Endothelial cell of umbilical vein (primary cell): ENCODE data around the gene RPUSD4. TPM values are rescaled to one million over a fixed set of nuclear protein-coding genes. Genes with fewer than 3 reads are reported as not detected.

Source experiments
- BruUV-seq: library from RNA; stranded (reverse); fragments of 400-500 nt; replicated peaks from 2 replicates; lab custom pipeline; 2021; lab: Mats Ljungman, UMichigan
- CTCF ChIA-PET: fragments of 300-600, 350-600 bp; sonication (Branson Sonifier 250); formaldehyde crosslinking; loops from one replicate; lab custom pipeline; 2021; ENCODE audit warnings: antibody characterized with exemption, inconsistent platforms; lab: Charles Lee
- POLR2A ChIA-PET: fragments of 300-600, 350-600 bp; sonication (Branson Sonifier 250); formaldehyde crosslinking; loops from one replicate; lab custom pipeline; 2021; ENCODE audit warnings: antibody characterized with exemption, inconsistent platforms; lab: Charles Lee
- DNase-seq: peaks from one replicate; pipeline ENCODE4 v3.0.0-alpha.2; 2011; ENCODE audit warnings: low read depth, low spot score
- FAIRE-seq: peaks from 2 replicates; lab custom pipeline; 2011; peaks lifted over from hg19 to GRCh38; lab: Jason Lieb, UNC
- H2AFZ ChIP-seq: 2 replicates; pipeline ENCODE4 v1.6.0; 2012; ENCODE audit warnings: low read depth, low read length, control low read depth, inconsistent platforms
- H3K27ac ChIP-seq: 2 replicates; pipeline ENCODE4 v1.5.1; 2011; ENCODE audit warnings: low read depth, mild to moderate bottlenecking, control low read depth, low read length, moderate library complexity; ENCODE audit not compliant: insufficient read depth
- H3K27me3 ChIP-seq, 2 experiments: 2 replicates each; pipeline versions ENCODE4 v1.6.0 to v1.6.1; 2011; ENCODE audit warnings: low read length in 2 of 2, mixed read lengths in 1 of 2; ENCODE audit not compliant: control insufficient read depth in 2 of 2, insufficient read depth in 2 of 2
- H3K36me3 ChIP-seq, 2 experiments: 2 replicates in 1 of 2; 3 replicates in 1 of 2; pipeline ENCODE4 v1.5.1; 2011; ENCODE audit warnings: low read length in 2 of 2, mild to moderate bottlenecking in 1 of 2, moderate library complexity in 1 of 2; ENCODE audit not compliant: control insufficient read depth in 2 of 2, insufficient read depth in 2 of 2; ENCODE audit errors: extremely low read depth in 1 of 2
- H3K4me1 ChIP-seq: 3 replicates; pipeline ENCODE4 v1.5.1; 2011; ENCODE audit warnings: mild to moderate bottlenecking, low read length; ENCODE audit not compliant: control insufficient read depth, insufficient read depth; ENCODE audit errors: extremely low read depth
- H3K4me2 ChIP-seq: 2 replicates; pipeline ENCODE4 v1.6.1; 2011; ENCODE audit warnings: low read length, control low read depth, mixed read lengths; ENCODE audit not compliant: insufficient read depth
- H3K4me3 ChIP-seq, 3 experiments: fragments of 200-600 bp in 1 of 3; sonication (generic), shearing (Covaris generic) in 1 of 3; replicated peaks in 1 of 3; 2 replicates each; pipeline ENCODE4 v1.5.1; 2011 to 2016; ENCODE audit warnings: control low read depth in 3 of 3, low read length in 3 of 3, mild to moderate bottlenecking in 2 of 3, inconsistent platforms in 1 of 3, low read depth in 1 of 3, moderate library complexity in 1 of 3; ENCODE audit not compliant: insufficient read depth in 1 of 3
- H3K79me2 ChIP-seq: 2 replicates; pipeline ENCODE4 v1.6.0; 2012; ENCODE audit warnings: low read length, inconsistent platforms; ENCODE audit not compliant: control insufficient read depth, insufficient read depth
- H3K9ac ChIP-seq: replicated peaks from 2 replicates; pipeline ENCODE3; 2011; ENCODE audit warnings: low read length, control low read depth; ENCODE audit not compliant: insufficient read depth; ENCODE audit errors: extremely low read depth
- H3K9me1 ChIP-seq: replicated peaks from 3 replicates; pipeline ENCODE4 v1.6.0; 2011; ENCODE audit warnings: mild to moderate bottlenecking, low read length; ENCODE audit not compliant: control insufficient read depth, insufficient read depth; ENCODE audit errors: extremely low read depth
- H3K9me3 ChIP-seq: replicated peaks from 2 replicates; pipeline ENCODE4 v1.5.1; 2012; ENCODE audit warnings: low read length, inconsistent platforms; ENCODE audit not compliant: control insufficient read depth, insufficient read depth
- H4K20me1 ChIP-seq: replicated peaks from 2 replicates; pipeline ENCODE3; 2011; ENCODE audit warnings: mild to moderate bottlenecking, low read length; ENCODE audit not compliant: control insufficient read depth, insufficient read depth; ENCODE audit errors: extremely low read depth
- EZH2 ChIP-seq: IDR thresholded peaks from 2 replicates; pipeline ENCODE4 v1.6.1; 2012; ENCODE audit warnings: borderline replicate concordance, low read depth, mild to moderate bottlenecking, moderate library complexity, low read length, inconsistent platforms; ENCODE audit not compliant: severe bottlenecking
- FOS ChIP-seq: IDR thresholded peaks from 2 replicates; pipeline ENCODE4 v1.6.1; 2011; ENCODE audit warnings: mild to moderate bottlenecking, low read length, moderate library complexity, borderline replicate concordance; ENCODE audit not compliant: insufficient read depth
- GATA2 ChIP-seq: IDR thresholded peaks from 2 replicates; pipeline ENCODE4 v1.7.0; 2011; ENCODE audit warnings: low read depth, mild to moderate bottlenecking, moderate library complexity, mixed read lengths, low read length; ENCODE audit not compliant: insufficient read length, insufficient read depth
- MYC ChIP-seq: IDR thresholded peaks from one replicate; pipeline ENCODE4 v1.6.1; 2011; ENCODE audit warnings: mild to moderate bottlenecking, low read depth, low read length
- POLR2AphosphoS5 ChIP-seq: IDR thresholded peaks from 2 replicates; pipeline ENCODE4 v1.6.1; 2012; ENCODE audit warnings: low read depth, mild to moderate bottlenecking, control low read depth, low read length, moderate library complexity; ENCODE audit not compliant: insufficient read depth
- dilution Hi-C: fragments of 300-500 bp; cut with MboI; formaldehyde crosslinking; loops from one replicate; pipeline ENCODE4 v1.15.0; 2019; ENCODE audit warnings: low sequenced_read_pairs; ENCODE audit not compliant: extremely low pct_ligation_motif_present
- intact Hi-C: fragments of 100-400 bp; cut with micrococcal nuclease; formaldehyde crosslinking; loops from one replicate; pipeline ENCODE4 v1.10.0; 2022
- polyA plus RNA-seq, 4 experiments: library from polyadenylated mRNA; depleted of rRNA in 3 of 4; stranded (reverse) in 3 of 4; unstranded in 1 of 4; fragments of >200 nt; gene quantifications; 2 replicates each; pipeline versions ENCODE4 v1.2.1 to v1.2.3, GENCODE V29; 2011 to 2012; ENCODE audit warnings: missing spikeins in 1 of 4
- total RNA-seq: library from RNA; stranded (reverse); gene quantifications from 2 replicates; pipeline ENCODE4 v1.2.3, GENCODE V29; 2021
- TF ChIP-seq, protein P1 (sequence below), 2 donors: IDR thresholded peaks; 1 replicate in 1 of 2; 2 replicates in 1 of 2; pipeline ENCODE4 v1.5.1; 2011; ENCODE audit warnings: low read length in 2 of 2, mild to moderate bottlenecking in 2 of 2, moderate library complexity in 2 of 2, control low read depth in 1 of 2, inconsistent platforms in 1 of 2, low read depth in 1 of 2; ENCODE audit not compliant: insufficient read depth in 1 of 2; ENCODE audit errors: extremely low read depth in 1 of 2

Gene RPUSD4
- total and polyA plus RNA-seq, 2 donors (not counting 3 experiments of a cell fraction or from before 2014, with no cell fraction given): 37.8 to 40.8 TPM

- FAIRE-seq (no peak), DNase-seq (no peak)
- no peak overlapping the region for H2AFZ ChIP-seq
- no peaks in the 10 kb centered on the region for H3K79me2 ChIP-seq
- BruUV-seq: no TSS peak
- TF ChIP-seq FOS: no peak
- TF ChIP-seq, protein P1, sequence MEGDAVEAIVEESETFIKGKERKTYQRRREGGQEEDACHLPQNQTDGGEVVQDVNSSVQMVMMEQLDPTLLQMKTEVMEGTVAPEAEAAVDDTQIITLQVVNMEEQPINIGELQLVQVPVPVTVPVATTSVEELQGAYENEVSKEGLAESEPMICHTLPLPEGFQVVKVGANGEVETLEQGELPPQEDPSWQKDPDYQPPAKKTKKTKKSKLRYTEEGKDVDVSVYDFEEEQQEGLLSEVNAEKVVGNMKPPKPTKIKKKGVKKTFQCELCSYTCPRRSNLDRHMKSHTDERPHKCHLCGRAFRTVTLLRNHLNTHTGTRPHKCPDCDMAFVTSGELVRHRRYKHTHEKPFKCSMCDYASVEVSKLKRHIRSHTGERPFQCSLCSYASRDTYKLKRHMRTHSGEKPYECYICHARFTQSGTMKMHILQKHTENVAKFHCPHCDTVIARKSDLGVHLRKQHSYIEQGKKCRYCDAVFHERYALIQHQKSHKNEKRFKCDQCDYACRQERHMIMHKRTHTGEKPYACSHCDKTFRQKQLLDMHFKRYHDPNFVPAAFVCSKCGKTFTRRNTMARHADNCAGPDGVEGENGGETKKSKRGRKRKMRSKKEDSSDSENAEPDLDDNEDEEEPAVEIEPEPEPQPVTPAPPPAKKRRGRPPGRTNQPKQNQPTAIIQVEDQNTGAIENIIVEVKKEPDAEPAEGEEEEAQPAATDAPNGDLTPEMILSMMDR (IDR thresholded peaks at IDR 0.05; ENCODE audit: extremely low read depth in 1 of 2, insufficient read depth in 1 of 2, low read depth in 1 of 2, low read length in 2 of 2): no peak
- H3K4me2 ChIP-seq: no peak overlapping the region
- dilution Hi-C loops: no loop called here
- no peaks in the 10 kb centered on the region for H4K20me1 ChIP-seq
- POLR2A ChIA-PET: no interaction called here
- CTCF ChIA-PET: interaction anchor here (0.9 kb wide), 1 partner anchor 34 kb away, joined by 3 read pairs; no protein-coding TSS in a partner anchor
- H3K9ac ChIP-seq: no peak overlapping the region
- H3K9me3 ChIP-seq: no peaks in the 10 kb centered on the region
- no peaks in the 10 kb centered on the region for H3K27me3 ChIP-seq
- intact Hi-C loops: no loop called here
- H3K9me1 ChIP-seq: no peaks in the 10 kb centered on the region
- H3K36me3 ChIP-seq: no peaks in the 10 kb centered on the region
- H3K4me3 ChIP-seq: no peak overlapping the region
- no peak overlapping the region for H3K27ac ChIP-seq
- peaks cover 7% of the 10 kb centered on the region for H3K4me1 ChIP-seq
These were observed 51.6 kb downstream of the RPUSD4 start for GRCh38 chr11:126159719-126160344.

DNA sequence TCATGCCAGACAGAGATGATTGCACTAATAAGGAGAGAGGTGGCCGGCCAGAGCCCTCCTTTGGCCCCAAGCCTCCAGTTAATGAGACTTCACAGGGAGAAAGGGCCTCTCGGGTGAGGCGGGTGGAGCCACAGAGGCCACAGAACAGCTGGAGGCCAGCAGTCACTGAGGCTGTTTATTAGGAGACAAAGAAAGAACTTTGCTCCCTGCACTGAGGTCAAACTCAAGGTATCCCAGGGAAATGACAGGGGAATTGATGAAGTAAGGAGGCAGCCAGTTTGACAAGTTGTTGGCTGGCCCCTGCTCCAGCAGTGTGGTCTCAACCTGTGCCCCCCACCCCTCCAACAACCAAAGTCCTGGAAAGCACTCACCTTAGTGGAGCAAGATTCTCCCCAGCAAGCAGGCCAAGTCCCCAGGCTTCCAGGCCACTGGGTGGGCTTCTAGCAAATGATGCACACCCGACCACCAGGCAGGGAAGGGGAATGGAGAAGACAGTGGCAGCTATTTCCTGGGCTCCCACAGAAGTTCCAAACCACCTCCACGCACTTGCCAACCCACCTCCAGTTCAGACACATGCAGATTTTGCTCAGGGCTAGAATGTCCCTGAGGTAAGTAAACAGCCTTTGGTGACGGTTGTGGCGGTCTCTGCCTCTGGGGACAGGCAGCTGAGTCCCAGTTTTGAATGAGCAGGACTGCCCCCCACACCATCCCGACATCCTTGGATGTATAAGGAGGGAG, 53.2 kb downstream of the RPUSD4 start:
- Histone ChIP-seq H3K9me3 (no peaks in the 10 kb centered on the region), H3K9me1 (no peaks in the 10 kb centered on the region), H3K4me3 (no peak overlapping the region), H2AFZ (no peak overlapping the region), H3K9ac (no peak overlapping the region), H3K4me2 (no peak overlapping the region), H3K79me2 (no peaks in the 10 kb centered on the region), H4K20me1 (no peaks in the 10 kb centered on the region), H3K27ac (no peak overlapping the region), H3K27me3 (no peaks in the 10 kb centered on the region), H3K36me3 (no peaks in the 10 kb centered on the region), H3K4me1 (peaks cover 21% of the 10 kb centered on the region)
- TF ChIP-seq POLR2AphosphoS5 (no peak), GATA2 (no peak), MYC (no peak), EZH2 (no peak)
- TF ChIP-seq, protein P1 (IDR thresholded peaks at IDR 0.05; ENCODE audit: extremely low read depth in 1 of 2, insufficient read depth in 1 of 2, low read depth in 1 of 2, low read length in 2 of 2): no peak
- DNase-seq (no peak), FAIRE-seq (no peak)
- ChIA-PET CTCF (no interaction called here), POLR2A (no interaction called here)
- intact Hi-C loops: no loop called here
- no TSS peak for BruUV-seq
- dilution Hi-C loops: no loop called here
